Measurements from ENCODE around the gene ZNF575. TPM values are rescaled to one million over a fixed set of nuclear protein-coding genes. Genes with fewer than 3 reads are reported as not detected.

The ZNF575 gene
- total RNA-seq, 6 experiments from 2014 or later = 0.89 to 0.99 (median 0.95) TPM; not detected in 1

- ATAC-seq (peak; percentile 99 to 100 (median 99)), DNase-seq (peak; percentile 98 to 99 (median 98))
- peak; percentile 37 for TF ChIP-seq POLR2A (IDR thresholded peaks at IDR 0.05)
- TF ChIP-seq, protein P1, sequence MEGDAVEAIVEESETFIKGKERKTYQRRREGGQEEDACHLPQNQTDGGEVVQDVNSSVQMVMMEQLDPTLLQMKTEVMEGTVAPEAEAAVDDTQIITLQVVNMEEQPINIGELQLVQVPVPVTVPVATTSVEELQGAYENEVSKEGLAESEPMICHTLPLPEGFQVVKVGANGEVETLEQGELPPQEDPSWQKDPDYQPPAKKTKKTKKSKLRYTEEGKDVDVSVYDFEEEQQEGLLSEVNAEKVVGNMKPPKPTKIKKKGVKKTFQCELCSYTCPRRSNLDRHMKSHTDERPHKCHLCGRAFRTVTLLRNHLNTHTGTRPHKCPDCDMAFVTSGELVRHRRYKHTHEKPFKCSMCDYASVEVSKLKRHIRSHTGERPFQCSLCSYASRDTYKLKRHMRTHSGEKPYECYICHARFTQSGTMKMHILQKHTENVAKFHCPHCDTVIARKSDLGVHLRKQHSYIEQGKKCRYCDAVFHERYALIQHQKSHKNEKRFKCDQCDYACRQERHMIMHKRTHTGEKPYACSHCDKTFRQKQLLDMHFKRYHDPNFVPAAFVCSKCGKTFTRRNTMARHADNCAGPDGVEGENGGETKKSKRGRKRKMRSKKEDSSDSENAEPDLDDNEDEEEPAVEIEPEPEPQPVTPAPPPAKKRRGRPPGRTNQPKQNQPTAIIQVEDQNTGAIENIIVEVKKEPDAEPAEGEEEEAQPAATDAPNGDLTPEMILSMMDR (IDR thresholded peaks at IDR 0.05) = no peak
- intact Hi-C loops (cut with DNase I) = no loop called here
- Histone ChIP-seq H3K9me3 (no peaks in the 10 kb centered on the region), H3K36me3 (no peaks in the 10 kb centered on the region), H3K4me1 (peaks cover 0 to 7% (median 2%) of the 10 kb centered on the region in 4 donors), H3K4me3 (peak within 1 kb of the TSS; percentile 66 to 77 (median 69)), H3K27ac (peak within 1 kb of the TSS; percentile 37 to 66 (median 60)), H3K27me3 (no peaks in the 10 kb centered on the region)
- WGBS (ENCODE audit: insufficient coverage, low coverage, low lambda C conversion rate, missing lambda C conversion rate) = under 1% methylated on average over 43 of the region's 51 CpGs
These were observed 42.4 kb downstream of the ZNF575 start, which contains the start of the genes PINLYP and XRCC1 for GRCh38 chr19:43575156-43575950. Gene PINLYP (plus strand): TSS chr19:43575801. CDS start chr19:43577192, 1,391 bp downstream. Gene XRCC1 (minus strand): TSS chr19:43575527. CDS start chr19:43575458, 69 bp downstream.

DNA sequence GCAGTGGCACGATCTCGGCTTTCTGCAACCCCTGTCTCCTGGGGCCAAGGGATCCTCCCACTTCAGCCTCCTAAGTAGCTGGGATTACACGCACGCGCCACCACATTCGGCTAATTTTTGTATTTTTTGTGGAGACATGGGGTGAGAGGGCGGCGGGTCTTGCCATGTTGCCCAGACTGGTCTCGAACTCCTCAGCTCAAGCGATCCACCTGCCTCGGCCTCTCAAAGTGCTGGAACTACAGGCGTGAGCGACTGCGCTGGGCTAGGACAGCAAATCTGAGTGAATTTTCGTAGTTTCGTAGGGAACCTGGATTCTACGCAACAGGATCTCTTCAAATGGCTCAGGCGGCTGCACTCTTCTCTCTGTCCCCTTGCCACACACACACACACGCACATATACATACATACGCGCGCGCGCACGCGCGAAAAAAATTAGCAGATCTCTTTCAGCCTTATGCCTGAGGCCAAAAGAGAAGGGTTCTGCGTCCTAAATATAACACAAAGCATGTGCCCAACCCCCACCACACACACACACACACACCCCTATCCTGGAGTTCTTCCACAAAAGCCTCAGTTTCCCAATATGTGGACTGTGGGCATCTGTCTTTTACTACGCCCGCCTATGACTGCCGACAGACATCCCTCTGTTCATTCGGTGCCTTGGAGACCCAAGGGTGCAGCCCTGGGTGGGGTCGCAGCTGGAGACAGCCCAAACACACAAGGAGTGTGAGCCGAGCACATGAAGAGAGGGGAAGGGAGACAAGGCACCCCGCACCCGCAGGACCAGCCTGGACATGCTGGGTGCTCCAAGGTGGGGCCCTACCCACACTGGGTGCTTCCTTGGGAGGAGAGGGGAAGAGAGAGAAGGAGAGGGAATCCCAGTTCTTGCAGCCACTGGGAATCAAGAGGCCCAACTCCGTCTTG lies 43.2 kb downstream of the ZNF575 start:
- intact Hi-C loops (cut with DNase I) = no loop called here
- peaks cover 0 to 7% (median 2%) of the 10 kb centered on the region in 4 donors for H3K4me1 ChIP-seq
- H3K36me3 ChIP-seq = no peaks in the 10 kb centered on the region
- DNase-seq (no peak), ATAC-seq (no peak)
- no peaks in the 10 kb centered on the region for H3K9me3 ChIP-seq
- no peak for TF ChIP-seq POLR2A (IDR thresholded peaks at IDR 0.05)
- TF ChIP-seq, protein P1 (IDR thresholded peaks at IDR 0.05) = no peak
- 64% methylated on average over 18 of the region's 37 CpGs for WGBS (ENCODE audit: insufficient coverage, low coverage, low lambda C conversion rate, missing lambda C conversion rate)
- no peaks in the 10 kb centered on the region for H3K27me3 ChIP-seq
- peak overlapping the region; percentile 18 to 77 (median 69) for H3K4me3 ChIP-seq
- H3K27ac ChIP-seq = peak overlapping the region in 1 of 3 donors; percentile 50

GRCh38 chr19:43578787-43579186 lies 45.8 kb downstream of the ZNF575 start:
- ATAC-seq (no peak), DNase-seq (no peak)
- no peak overlapping the region for H3K4me3 ChIP-seq
- H3K9me3 ChIP-seq = no peaks in the 10 kb centered on the region
- intact Hi-C loops (cut with DNase I) = no loop called here
- WGBS (ENCODE audit: insufficient coverage, low coverage, low lambda C conversion rate, missing lambda C conversion rate) = 91% methylated on average over 3 of the region's 3 CpGs
- H3K27me3 ChIP-seq = no peaks in the 10 kb centered on the region
- TF ChIP-seq POLR2A (IDR thresholded peaks at IDR 0.05) = no peak
- TF ChIP-seq, protein P1 (IDR thresholded peaks at IDR 0.05) = no peak
- H3K27ac ChIP-seq = no peak overlapping the region
- peaks cover 0 to 7% (median 2%) of the 10 kb centered on the region in 4 donors for H3K4me1 ChIP-seq
- H3K36me3 ChIP-seq = no peaks in the 10 kb centered on the region

DNA sequence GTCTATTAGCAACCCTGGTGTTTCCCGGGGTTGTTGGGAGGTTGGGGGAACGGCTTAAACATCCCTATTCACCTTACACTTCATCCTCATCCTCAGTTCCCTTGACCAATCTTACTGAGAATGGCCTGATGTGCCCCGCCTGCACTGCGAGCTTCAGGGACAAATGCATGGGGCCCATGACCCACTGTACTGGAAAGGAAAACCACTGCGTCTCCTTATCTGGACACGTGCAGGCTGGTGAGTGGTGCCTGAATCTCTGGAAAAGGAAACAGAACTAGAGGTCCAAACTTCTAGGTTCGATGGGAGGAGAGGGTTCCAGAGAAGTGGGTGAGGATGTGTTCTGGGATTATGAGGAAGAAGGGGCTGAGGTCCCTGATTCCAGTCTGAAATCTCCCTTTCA lies 48.5 kb downstream of the ZNF575 start:
- no peaks in the 10 kb centered on the region for H3K9me3 ChIP-seq
- H3K27ac ChIP-seq = no peak overlapping the region
- 49% methylated on average over 6 of the region's 7 CpGs for WGBS (ENCODE audit: insufficient coverage, low coverage, low lambda C conversion rate, missing lambda C conversion rate)
- DNase-seq = no peak
- H3K36me3 ChIP-seq = no peaks in the 10 kb centered on the region
- peaks cover 0 to 12% (median 4%) of the 10 kb centered on the region in 4 donors for H3K4me1 ChIP-seq
- H3K4me3 ChIP-seq = no peak overlapping the region
- no peaks in the 10 kb centered on the region for H3K27me3 ChIP-seq
- ATAC-seq = no peak
- no peak for TF ChIP-seq POLR2A (IDR thresholded peaks at IDR 0.05)
- TF ChIP-seq, protein P1 (IDR thresholded peaks at IDR 0.05) = no peak
- intact Hi-C loops (cut with DNase I) = no loop called here
